NCI-H2107 treated with DMSO at 0.1 percent for 48 hours (cell line): ENCODE measurements around the gene RNF44.
"Not testable (repeated sequence)": the region's sequence is repeated elsewhere in the genome, so short reads cannot be mapped to it uniquely, and the experiment has no call there.

Source experiments
- DNase-seq: peaks from one replicate; lab custom pipeline; 2025; ENCODE audit not compliant: unreplicated experiment; lab: John Stamatoyannopoulos, UW

RNF44 gene

DNA sequence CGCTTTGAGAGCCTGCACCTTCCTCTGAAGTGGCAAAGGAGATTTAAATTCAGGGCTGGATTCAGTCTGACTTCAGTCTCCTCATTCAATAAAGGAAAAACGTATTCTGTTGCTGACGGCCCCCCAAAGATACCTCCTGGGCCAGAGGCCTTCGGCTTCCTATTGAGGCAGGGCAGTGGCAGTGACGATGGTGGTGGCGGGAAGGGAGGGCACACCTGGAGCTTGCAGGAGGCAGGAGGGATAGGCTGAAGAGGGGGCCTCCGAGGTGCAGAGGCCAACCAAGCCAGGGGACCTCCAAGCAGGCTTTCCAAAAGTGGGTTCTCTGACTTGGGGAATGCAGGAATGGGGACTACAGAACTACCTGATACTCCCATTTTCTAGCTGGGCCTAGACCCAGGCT lies 15.9 kb downstream of the RNF44 start:
- DNase-seq = no peak

DNA sequence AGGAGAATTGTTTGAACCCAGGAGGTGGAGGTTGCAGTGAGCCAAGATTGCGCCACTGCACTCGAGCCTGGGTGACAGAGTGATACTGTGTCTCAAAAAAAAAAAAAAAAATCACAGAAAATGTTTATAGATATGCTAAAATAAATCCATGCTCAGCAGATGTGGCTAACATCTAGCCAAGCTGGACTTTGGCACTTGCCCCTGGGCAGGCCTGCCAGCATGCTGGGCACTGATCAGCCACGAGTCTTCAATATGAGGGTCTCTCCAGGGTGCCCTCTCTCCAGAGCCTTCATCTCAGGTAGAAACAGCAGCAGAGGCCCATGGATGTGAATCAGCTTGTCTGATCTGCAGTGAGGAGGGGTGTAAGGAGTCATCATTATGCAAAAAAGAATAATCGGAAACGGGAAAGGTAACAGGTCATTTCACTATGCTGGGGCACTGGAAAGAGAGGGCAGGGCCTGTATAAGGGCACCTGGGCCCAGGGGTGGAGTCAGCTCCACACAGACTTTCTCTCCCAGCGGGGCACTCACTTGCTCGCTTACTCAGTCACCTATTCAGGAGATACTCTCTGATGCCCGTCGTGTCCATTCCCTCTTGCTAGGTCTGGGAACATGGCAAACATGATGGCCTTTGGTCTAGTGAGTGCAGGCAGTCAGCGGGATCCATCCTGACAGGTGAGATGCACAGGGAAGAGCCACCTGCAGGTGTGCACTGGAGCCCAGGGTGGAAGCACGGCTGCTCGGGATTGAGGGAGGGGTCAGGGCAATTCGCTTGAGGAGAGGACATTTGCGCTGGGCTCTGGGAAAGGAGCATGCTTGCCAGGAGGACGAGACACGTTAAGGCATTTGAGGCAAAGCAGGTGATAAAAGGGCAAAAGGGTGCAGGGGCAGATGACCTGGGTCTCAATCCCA lies 17.1 kb downstream of the RNF44 start:
- no peak for DNase-seq

DNA sequence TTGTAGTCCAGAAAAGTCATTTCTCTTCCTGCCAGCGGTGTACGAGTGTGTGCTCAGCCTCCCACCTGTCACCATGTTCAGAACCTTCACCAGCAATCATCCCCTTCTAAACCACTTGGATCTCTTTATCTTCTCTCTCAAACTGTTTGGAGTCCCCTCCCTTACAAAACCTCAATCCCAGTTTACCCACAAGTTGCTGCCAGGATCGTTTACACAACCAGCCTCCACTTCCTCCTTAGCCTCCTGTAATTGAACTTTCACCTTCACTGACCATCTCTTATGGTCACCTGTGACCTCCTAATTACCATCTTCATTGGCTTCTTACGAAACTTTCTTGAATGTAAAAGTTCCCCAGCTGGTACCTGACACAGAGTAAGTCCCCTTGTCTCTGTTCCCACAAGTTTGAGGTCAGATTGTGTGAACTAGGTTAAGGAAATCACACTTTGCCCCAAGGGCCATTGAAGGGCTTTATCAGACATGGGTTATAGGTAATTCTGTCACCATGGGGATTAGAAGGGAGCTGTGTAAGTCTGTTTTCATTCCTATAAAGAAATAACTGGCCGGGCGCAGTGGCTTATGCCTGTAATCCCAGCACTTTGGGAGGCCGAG lies 20.0 kb downstream of the RNF44 start:
- DNase-seq = no peak

DNA sequence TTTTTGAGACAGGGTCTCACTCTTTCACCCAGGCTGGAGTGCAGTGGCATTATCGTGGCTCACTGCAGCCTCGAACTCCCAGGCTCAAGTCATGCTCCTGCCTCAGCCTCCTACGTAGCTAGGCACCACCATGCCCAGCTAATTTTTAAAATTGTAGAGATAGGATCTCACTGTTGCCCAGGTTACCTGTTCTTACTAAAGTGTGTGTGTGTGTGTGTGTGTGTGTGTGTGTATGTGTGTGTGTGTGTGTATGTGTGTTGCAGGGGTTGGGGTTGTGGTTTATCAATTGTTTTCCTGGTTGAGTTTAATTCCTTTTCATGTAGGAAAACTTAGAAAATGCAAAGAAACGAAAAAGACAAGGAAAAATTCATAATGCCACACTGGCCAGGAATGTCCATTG lies 21.8 kb downstream of the RNF44 start:
- no peak for DNase-seq

DNA sequence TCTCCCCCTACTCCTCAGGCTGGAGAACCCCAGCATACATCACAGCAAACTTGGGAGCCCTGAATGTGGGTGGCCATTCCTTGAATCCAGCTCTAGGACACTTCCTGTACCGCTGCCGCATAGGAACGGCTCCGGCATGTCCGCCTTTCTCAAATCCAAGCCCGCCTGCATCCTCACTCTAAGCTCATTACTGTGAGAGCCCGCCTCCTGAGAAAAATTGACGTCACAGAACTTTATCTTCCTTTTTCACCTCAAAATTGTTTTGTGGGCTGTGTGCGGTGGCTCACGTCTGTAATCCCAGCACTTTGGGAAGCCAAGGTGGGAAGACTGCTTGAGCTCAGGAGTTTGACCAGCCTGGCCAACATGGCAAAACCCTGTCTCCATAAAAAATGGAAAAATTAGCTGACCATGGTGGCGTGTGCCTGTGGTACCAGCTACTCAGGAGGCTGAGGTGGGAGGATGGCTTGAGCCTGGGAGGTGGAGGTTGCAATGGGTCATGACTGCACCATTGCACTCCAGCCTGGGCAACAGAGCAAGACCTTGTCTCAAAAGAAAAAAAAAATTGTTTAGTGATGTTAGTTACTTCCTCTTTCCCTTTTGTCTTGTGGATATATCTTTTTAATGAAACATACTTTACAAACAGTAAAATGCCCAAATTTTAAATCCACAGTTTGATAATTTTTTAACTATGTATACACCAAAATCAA lies 22.8 kb downstream of the RNF44 start:
- no peak for DNase-seq

DNA sequence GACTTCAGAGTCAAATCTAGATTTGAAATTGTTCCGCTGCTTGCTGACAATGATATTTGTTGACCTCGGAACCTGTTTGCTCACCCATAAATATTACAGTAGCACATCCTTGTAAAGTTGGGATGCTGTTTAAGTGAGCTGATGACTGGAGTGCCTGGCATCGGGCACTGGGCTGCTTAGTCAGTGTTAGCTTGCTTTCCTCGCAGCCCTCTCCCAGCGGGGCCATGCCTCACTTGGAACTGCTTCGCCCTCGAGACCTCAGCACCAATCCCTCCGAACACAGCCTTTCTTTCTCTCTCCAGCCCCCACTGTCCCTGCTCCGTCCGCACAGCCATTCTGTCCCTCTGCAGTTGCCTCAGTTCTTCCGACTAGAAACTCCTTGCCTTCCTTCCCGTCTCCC lies 23.4 kb downstream of the RNF44 start:
- no peak for DNase-seq

DNA sequence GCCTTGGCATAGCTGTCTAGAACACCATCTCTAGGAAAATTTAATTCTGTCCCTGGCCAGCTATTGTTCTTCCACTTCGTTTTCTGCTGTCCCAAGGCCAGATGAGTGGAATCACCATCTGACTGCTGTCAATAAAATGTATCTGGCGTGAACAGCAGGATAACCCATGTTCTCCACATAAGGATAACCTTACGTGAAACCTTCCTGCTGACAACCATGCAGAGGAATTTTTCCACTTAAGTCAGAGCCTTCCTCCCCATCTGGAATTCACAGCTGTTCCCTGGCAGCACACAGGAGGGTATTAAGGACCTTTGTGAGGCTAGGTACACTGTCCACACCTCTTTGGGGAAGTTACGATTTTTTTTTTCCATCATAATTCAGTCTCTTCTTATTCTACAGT lies 28.6 kb downstream of the RNF44 start:
- DNase-seq = no peak

DNA sequence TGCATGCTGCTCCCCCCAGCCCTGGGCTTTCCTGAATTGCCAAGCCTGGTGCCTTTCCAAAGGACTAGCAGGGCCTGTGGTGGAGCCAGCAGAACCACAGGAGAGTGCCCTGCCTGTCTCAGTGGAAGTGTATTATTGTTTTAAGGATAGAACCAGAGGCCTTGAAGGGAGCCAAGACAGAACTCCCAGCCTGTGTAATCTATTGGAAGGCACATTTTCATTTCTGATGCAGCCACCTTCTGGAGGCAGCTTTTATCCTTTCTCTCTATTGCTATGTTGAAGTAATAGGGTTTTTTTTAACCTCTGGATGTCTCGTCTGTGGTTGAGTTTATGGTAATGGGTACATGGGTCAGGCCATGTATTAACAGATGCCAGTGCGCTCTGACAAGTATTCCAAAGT lies 29.3 kb downstream of the RNF44 start:
- DNase-seq = no peak

DNA sequence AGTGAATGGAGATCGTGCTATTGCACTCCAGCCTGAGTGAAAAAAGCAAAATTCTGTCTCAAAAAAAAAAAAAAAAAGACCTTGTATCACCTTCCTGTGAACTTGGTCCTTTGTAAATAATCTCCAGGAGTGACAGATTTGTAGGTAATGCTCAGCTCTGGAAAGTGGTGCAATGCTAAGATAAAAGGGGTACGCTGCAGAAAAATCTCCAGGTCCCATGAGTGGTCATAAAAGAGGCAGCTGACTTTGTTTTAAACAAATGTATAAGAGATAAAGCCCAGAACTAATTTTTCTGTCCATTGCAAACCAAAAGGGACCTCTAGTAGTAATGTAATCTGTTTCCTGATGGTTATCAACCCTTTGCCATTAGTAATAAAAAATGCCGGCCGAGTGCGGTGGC lies 33.7 kb downstream of the RNF44 start:
- DNase-seq = no peak

DNA sequence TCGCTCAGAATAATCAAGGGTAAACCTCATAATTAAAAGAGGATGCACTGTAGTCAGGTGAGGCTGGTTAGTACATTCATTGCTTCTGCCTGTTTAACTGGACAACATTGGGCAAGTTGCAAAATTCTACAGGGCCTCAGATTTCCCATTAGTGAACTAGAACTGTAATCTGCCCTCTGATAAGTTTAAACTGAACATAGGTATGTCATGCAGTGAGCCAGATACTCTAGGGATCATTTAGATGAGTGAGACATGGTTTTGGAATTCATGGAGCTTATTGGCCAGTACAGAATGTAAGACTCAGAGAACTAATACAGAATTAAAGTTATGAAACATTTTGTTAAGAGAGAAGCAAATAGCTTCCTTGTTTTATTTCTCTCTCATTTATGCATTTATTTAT lies 35.9 kb downstream of the RNF44 start:
- no peak for DNase-seq

DNA sequence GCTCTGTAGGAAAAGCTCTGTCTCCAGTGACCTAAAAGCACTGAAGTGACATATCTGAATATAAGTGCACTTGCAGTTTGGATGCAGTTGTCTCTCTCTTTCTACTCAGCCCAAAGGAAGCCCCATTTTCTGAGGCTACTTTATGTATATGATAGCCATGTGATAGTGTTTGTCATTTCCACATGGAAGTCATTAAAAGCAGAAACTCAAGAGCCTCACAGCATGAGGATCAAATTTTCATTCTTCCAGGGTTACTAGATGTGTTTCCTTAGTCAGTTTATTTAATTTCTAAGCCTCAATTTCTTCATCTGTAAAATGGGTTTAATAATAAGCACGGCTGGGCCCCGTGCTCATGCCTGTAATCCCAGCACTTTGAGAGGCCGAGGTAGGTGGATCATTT lies 36.7 kb downstream of the RNF44 start:
- DNase-seq = no peak

DNA sequence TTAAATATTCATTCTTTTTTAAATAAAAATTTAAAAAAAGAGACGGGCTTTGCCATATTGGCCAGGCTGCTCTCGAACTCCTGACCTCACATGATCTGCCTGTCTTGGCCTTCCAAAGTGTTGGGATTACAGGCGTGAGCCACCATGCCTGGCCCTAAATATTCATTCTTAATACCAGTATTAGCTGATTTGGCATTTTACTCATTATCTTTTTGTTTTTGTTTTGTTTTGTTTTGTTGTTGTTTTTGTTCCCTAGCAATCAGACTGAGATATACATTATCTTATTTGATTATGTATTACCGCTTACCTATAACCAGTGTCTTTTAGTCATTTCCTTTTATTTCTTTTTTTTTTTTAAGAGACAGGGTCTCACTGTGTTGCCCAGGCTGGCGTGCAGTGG lies 37.9 kb downstream of the RNF44 start:
- no peak for DNase-seq

DNA sequence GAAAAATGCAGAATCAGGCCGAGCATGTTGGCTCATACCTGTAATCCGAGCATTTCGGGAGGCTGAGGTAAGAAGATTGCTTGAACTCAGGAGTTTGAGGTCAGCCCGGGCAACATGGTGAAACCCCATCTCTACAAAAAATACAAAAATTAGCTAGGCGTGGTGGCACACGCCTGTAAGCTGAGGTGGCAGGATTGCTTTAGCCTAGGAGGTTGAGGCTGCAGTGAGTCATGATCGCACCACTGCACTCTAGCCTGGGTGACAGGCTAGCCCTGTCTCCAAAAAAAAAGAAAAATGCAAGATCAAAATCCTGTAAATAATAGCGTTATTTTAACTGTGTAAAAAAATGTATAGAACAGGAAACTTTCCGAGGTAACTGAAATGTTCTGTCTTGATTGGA lies 39.4 kb downstream of the RNF44 start:
- no peak for DNase-seq

DNA sequence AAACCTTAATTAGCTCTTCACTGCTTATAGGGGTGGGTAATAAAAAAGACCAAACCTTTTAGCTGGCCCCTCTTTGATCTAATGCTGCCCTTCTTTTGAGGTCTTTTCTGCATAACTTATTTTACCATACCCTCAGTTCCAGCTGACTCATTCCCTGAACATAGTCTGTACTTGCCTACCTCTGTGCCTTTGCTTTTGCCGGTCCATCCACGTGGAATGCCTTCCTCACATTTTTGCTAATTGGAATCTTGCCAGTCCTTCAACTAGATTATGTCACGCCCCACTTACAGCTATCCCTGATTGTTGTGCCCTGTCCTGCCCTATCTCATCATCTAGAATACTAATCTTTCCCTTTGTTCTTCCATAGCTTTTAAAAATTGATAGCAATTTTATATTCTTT lies 44.8 kb downstream of the RNF44 start:
- DNase-seq = no peak

DNA sequence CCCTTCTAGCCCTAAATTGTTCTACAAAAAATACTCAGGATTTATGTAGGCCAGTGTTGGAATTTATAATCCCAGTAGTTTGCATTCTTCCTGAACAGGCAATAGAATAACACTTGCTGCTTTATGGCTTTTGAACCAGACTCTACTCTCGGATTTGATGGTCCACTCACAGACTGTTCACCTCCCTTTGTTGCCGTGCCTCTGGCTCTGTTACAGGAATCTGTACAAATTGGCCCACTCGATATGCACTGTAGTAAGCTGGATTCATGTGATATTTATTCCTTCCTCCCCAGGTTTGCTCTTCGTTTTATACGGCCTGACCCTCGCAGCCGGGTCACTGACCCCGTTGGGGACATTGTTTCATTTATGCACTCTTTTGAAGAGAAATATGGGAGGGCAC lies 45.3 kb downstream of the RNF44 start:
- no peak for DNase-seq

DNA sequence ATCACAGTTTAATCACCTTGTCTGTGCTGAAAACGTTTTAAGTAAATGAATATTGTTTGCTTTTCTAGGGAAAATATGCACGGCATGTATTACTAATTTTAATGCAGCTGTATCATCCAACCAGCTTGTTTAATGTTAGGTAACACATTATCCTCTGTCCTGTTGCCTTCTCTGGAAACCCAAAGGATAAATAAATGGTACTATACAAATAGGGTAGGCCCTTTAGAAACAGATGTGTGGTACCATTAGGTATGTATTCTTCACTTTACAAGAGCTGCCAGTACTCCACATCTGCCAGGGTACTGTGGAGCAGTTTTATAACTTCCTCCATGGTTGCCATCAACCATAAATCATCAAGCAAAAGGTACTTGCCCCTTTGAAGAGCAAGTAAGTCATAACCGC lies 46.1 kb downstream of the RNF44 start:
- no peak for DNase-seq

DNA sequence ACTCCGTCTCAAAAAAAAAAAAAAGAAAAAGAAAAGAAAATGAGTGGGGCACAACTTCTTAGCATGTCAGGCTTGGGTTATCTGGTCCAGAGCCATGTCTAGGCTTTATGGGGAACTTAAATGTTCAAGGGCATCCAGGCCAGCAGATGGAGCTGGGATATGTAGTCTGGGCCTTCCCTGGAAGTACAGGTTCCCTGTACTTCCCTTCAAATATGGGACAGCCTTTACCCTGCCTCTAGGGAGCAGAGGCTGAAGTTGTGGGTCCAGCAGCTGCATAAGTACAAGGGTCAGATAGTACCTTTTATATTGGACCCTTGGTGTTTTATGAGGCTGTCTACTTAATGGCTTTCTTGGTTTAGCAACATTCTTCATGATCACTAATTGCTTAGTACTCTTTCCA lies 46.9 kb downstream of the RNF44 start:
- DNase-seq = no peak

DNA sequence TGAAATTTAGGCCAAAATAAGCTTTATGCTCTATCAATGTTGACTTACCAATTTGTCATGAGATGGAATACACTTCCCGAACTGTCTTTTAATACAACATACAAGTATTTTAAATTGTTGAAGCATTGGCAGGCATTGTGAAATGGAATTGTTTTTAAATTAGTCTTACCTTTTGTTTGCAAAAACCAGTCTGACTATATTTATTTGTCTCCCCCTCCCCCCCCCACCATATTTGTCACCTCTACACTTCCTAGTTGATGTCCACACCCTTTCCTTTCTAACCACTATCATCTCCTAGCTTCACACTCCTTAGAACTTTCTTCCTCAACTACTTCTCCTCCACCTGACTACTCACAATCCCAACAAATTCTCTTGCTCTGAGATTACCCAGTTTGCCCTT lies 48.1 kb downstream of the RNF44 start:
- no peak for DNase-seq

DNA sequence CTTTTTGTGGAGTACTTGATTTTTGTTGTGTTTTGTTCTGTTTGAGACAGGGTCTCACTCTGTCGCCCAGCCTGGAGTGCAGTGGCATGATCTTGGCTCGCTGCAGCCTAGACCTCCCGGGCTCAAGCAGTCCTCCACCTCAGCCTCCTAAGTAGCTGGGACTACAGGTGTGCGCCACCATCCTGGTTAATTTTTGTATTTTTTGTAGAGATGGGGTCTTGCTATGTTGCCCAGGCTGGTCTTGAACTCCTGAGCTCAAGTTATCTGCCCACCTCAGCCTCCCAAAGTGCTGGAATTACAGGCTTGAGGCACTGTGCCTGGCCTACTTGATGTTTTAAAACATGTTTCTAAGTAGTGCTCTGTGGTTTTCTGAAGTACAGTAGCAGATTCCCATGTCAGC lies 50.0 kb downstream of the RNF44 start:
- DNase-seq = not testable (repeated sequence)

DNA sequence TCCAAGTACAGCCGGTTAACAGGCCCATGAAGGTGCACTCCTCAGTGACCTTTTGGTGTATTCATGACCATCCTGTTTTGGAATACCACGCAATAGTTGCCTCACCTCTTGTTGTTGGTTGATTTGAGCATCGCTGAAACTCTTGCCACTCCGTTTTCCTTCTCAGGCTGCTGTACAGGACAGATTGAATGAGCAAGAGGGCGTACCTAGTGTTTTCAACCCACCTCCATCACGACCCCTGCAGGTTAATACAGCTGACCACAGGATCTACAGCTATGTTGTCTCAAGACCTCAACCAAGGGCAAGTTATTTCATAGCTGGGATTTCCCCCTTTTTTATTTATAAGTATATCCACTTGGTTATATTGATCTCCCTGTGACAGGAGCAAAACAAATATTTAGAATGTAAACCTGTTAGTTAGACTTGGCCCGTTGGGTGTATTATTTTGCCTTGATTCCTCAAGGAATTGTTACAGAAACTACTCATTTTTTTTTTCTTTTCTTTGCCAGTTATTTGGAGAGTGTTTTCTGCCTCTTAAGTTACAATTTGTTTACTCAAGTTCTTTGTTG lies 50.9 kb downstream of the RNF44 start:
- no peak for DNase-seq

DNA sequence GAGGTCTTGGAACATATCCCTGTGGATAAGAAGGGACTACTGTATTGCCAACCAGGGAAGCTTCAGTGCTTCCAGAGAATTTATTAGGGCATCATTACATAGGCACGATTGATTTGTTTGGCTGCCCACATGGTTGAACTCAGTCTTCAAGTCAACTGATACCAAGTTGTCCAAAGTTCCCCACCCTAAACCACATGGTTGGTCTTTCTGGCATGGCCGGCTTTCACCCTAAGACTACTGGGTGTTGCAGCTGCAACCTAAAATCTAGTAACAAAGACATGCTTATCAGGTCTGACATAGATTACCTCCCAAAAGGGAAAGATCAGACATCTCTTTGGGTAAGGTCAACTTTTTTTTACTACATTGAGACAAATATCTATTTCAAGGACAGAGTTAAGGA lies 52.0 kb downstream of the RNF44 start:
- DNase-seq = no peak

DNA sequence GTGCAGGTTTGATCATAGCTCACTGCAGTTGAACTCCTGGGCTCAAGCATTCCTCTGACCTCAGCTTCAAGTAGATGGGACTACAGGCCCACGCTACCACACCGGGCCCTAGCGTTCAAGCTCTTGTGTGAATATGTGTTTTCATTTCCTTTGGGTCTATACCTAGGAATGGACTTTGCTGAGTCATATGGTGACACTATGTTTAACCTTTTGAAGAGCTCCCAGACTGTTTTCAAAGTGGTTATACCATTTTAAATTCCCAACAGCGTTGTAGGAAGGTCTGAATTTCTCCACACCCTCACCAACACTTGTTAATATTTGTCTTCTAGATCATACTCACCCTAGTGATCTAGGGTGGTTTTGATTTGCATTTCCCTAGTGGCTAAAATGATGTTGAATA lies 55.5 kb downstream of the RNF44 start:
- no peak for DNase-seq
